Activated T-cell treated with anti-CD3 and anti-CD28 coated beads for 48 hours (primary cell): ENCODE data around the gene PRICKLE2.

ENCODE experiments used
- DNase-seq: peaks from one replicate; pipeline ENCODE4 v3.0.0-alpha.2; 2020; ENCODE audit warnings: low read depth

The PRICKLE2 gene, protein sequence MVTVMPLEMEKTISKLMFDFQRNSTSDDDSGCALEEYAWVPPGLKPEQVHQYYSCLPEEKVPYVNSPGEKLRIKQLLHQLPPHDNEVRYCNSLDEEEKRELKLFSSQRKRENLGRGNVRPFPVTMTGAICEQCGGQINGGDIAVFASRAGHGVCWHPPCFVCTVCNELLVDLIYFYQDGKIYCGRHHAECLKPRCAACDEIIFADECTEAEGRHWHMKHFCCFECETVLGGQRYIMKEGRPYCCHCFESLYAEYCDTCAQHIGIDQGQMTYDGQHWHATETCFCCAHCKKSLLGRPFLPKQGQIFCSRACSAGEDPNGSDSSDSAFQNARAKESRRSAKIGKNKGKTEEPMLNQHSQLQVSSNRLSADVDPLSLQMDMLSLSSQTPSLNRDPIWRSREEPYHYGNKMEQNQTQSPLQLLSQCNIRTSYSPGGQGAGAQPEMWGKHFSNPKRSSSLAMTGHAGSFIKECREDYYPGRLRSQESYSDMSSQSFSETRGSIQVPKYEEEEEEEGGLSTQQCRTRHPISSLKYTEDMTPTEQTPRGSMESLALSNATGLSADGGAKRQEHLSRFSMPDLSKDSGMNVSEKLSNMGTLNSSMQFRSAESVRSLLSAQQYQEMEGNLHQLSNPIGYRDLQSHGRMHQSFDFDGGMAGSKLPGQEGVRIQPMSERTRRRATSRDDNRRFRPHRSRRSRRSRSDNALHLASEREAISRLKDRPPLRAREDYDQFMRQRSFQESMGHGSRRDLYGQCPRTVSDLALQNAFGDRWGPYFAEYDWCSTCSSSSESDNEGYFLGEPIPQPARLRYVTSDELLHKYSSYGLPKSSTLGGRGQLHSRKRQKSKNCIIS

GRCh38 chr3:64224826-64225610 lies at the start of gene PRICKLE2:
Gene PRICKLE2 (minus strand): TSS chr3:64225466. CDS start chr3:64198927, 26,539 bp downstream.
- DNase-seq = no peak

DNA sequence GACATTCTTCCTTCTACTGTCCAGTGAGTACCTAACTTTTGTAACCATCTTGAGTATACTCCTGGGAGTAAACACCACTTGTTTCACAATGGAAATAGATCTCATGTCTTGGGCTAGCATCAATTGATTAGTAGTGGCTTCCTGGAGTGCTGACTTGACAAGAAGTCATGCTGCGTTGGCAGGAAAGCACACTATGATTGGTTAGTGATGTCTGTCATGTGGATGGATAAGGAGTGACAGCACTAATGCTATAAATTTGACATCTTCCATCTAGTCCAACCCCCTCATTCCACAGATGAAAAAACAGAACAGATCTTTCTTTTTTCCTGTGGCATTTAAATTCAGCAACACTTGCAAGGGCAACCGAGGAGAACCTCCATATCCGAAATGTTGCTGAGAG lies 47.6 kb upstream of the PRICKLE2 start:
- no peak for DNase-seq

GRCh38 chr3:64272271-64272670 lies 47.0 kb upstream of the PRICKLE2 start:
- DNase-seq = no peak

DNA sequence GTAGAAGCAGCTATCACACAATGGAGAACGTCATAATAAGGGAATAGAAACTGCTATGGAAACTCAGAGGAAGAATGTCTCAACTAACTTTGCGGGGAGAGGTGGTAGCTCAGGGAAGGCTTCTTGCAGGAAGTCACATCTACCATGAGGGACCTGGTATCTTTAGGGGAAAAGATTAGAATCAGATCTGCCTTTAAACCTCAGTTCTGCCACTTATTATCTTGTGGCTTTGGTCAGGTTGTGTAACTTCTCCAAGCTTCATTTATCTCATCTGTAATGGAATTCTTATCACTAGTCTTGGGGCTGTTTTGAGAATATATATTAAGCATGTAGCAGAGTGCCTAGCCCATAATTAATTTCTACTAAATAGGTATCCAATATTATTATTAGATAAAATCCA lies 46.4 kb upstream of the PRICKLE2 start:
- no peak for DNase-seq

GRCh38 chr3:64270866-64271260 lies 45.6 kb upstream of the PRICKLE2 start:
- no peak for DNase-seq

DNA sequence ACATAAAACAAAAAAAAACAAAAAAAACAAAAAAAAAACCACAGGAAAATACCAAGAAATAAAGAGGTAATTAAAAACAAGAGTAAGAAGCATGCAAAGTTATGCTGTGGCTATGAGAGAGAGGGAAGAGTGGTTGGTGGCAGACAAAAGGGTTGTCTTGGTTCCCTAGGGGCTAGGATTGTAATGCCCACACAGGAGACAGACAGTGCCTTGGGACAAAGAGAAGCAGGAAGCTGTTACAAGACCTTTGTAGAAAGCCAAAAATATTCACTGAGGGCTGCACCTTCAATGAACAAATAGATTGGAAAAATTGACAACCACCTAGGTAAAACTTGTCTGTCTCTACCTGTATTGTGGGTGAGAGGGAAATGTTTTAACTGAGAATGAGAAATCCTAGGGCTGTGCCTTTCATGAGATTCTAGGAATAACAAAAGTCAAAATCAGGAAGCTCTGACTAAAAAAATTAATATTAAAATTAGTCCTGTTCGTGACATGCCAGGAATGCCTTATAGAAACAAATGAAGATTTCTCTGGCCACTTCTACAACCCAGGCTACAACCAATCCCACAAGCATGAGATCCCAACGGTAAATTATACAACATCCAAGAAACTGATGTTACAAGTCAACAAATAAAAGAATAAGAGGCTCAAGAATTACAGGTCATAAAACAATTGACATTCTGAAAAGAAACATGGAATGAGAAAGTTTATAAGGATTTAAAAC lies 45.0 kb upstream of the PRICKLE2 start:
- DNase-seq = no peak

DNA sequence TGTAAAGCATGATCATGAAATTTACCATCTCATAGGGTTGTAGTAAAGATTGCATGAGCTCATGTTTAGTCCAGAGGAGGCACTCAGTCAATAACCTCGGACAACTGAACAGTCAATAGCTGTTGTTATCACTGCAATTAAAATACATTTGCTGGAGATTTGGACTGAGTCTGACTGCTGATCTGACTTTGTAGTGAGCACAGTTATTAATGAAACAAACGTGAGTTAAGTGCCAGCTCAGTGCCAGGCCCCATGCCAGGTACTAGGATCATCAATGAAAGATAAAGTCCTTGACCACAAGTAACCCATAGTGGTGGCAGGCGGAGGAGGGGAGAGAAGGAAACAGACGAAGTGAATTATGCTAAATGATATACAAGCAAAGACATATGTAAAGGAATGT lies 43.7 kb upstream of the PRICKLE2 start:
- no peak for DNase-seq

DNA sequence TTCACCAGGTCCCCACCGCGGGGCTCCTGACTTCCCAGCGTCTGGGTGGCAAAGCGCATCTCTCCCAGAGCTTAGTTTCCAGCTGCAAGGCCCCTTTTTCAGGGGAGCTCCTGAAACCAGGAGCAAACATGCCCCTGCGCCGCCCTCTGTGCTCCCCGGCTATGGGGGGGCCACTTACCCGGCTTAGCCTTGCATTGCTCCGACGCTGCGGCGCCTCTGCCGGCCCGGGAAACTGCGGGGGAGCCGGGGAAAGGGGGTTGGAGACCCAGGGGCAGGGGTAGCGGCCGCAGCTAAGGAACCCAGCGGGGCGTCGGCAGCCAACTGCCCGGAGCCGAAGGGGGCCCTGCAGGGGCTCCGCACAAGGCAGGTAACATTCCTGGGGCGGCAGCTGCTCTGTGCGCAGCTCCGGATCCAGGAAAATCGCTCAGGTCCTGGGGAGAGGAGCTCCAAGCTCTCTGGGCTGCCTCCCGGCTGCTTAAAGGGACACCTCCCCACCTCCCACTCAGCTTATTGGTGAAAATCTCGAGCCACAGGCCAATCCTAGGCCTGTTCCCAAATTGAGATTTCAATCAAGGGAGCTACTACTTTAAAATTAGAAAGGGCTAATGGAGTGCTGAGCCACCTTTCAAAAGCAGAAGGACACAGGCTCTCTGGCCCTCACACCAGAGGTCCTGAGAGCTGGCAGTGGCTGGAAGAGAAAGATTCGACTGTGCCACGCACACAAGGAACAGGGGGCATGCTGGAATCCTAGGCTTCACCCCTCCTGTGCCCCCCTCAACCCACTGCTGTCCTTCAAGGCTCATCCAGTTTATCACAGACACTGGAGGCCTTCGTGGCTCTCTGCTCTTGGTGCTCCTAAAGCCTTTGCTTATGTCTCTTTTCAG lies 42.7 kb upstream of the PRICKLE2 start:
- DNase-seq = no peak

DNA sequence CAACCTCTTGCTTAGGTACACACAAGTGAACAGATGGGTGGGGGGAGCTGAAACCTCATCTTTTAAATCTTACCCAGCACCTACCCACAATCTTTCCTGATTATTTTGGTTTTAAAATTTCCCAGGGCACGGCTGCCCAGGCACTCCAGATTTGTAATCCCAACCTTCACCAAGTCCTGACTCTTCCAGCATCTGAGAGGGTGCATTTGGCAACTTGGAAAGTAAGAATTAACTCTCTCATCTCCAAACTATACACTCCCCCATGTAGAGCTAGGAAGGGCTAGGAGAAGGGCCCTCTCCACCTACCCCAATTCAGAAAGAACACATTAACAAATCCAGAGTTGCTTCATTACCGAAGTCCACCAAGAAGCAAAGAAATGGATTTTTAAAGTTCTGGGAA lies 41.7 kb upstream of the PRICKLE2 start:
- DNase-seq = no peak

GRCh38 chr3:64266065-64266931 lies 41.0 kb upstream of the PRICKLE2 start:
- DNase-seq = no peak

- DNase-seq = no peak
These were observed 40.4 kb upstream of the PRICKLE2 start for GRCh38 chr3:64265646-64266045.

DNA sequence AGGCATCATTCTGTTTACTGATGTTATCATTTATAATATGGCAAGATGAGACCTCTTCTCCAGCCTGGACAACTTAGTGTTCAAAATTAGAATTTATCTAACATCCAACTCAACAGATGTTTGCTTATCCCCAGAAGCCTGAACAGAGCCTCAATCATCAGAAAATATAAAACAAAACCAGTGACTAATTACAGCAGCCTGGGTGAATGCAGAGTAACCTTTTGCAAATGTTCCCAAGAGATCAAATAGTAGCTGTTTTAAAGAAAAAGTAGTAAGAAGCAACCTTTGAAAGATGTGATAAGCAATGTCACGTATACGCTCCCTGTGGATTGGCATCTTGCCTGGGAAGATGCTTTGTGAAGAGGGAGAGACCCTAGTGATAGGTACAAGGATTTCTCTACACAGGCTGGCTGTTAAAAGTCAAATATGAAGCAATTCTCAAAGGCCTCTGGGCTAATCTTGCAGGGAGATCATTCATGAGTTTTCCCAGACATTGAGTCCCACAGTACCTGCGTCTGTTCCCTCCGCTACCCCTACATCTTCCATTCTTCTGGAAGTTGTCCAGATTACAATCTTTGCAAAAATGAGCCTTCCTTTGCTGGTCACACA lies 39.3 kb upstream of the PRICKLE2 start:
- no peak for DNase-seq

GRCh38 chr3:64262574-64263114 lies 37.4 kb upstream of the PRICKLE2 start:
- DNase-seq = no peak

- DNase-seq = no peak
These were observed 35.2 kb upstream of the PRICKLE2 start for GRCh38 chr3:64260431-64260830.

DNA sequence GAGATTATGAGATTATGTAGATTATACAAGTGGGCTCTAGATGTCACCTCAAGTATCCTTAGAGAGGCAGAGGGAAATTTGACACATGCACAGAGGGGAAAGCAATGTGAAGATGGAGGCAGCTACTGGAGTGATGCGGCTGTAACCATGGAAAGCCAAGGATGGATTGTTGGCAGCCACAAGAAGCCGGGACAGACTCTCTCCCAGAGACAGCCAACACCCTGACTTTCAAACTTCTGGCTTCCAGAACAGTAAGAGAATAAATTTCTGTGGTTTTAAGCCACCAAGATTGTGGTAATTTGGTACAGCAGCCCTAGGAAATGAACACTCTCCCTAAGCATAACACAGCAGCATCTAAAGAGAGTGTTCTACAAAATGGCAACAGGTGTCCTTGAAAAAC lies 34.4 kb upstream of the PRICKLE2 start:
- DNase-seq = no peak

DNA sequence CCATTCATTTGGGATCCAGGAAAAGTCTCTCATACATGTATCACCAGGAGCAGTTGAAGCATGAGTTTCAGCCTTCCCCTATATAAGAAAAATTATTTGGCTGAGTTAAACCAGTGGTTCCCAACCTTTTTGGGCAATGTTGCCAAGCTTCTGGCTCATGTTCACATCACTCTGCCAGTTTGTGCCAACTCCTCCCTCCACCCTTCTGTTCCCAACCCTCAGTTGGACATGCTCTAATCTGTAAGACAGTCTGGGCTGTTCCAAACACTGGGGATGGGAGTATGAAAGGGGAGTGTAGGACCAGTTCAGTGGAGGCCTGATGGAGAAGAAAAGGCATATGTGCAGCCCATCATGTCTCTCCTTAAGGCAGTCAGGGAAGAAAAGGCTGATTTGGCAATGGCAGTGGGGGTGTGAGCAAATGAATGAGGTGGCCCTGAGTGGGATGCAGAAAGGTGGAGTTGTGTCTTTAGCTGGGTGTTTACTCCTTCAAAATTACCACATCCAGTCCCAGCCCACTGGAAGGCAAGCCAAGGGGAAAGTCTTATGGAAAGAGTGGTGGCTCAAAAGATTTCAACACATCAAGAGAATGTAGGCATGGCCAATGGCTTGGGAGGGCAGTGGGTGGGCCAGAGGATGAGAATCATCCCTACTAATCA lies 32.0 kb upstream of the PRICKLE2 start:
- no peak for DNase-seq

GRCh38 chr3:64255741-64256340 lies 30.6 kb upstream of the PRICKLE2 start:
- no peak for DNase-seq

DNA sequence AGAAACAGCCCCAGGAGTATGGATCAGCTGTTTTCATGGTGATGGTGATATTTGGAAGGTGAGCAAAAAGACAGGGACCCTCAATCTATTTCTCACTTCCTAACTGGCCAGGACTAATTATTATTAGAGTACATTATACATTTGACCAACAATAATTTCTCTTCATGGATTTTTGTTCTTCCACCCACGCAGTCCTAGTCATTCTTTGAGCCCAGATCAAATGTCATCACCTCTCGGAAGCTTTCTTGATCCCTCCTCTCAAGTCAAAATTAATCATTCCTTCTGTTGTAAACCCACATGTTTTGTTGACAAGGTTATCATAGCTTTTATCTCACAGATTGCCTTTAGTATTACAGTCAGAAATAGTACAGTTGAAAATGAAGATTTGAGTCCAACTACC lies 29.2 kb upstream of the PRICKLE2 start:
- no peak for DNase-seq
